Adrenal gland (tissue), 12 donors: Measurements from ENCODE around the gene C1QTNF2. TPM values are rescaled to one million over a fixed set of nuclear protein-coding genes. Genes with fewer than 3 reads are reported as not detected.
A peak's percentile ranks its signal among the peaks of the same experiment; 100 is the strongest.

Experiments
- DNase-seq, 7 donors: peaks; one replicate each; pipeline ENCODE4 v3.0.0-alpha.2; 2019 to 2020
- H3K27ac ChIP-seq, 5 donors: fragments of 200-600 bp; sonication (generic) in 4 of 5; 1 replicate in 3 of 5; 2 replicates in 2 of 5; pipeline versions ENCODE4 v1.5.1 to v1.8.0; 2016 to 2020; ENCODE audit warnings: mild to moderate bottlenecking in 1 of 5
- H3K27me3 ChIP-seq: fragments of 200-600 bp; 2 replicates; pipeline ENCODE4 v1.8.0; 2021
- H3K36me3 ChIP-seq, 2 donors: fragments of 200-600 bp; replicated peaks in 1 of 2; 1 replicate in 1 of 2; 2 replicates in 1 of 2; pipeline versions ENCODE4 v1.5.1 to v1.8.0; 2018 to 2022
- H3K4me1 ChIP-seq, 2 donors: fragments of 200-600 bp; replicated peaks in 1 of 2; 1 replicate in 1 of 2; 2 replicates in 1 of 2; pipeline versions ENCODE4 v1.5.1 to v1.8.0; 2018 to 2021
- H3K4me3 ChIP-seq, 4 donors: fragments of 200-600 bp; sonication (generic) in 3 of 4; one replicate each; pipeline ENCODE4 v1.5.1; 2016 to 2018
- H3K9me3 ChIP-seq, 3 donors: fragments of 200-600 bp; sonication (generic) in 1 of 3; replicated peaks in 1 of 3; 1 replicate in 2 of 3; 2 replicates in 1 of 3; pipeline versions ENCODE4 v1.5.1 to v1.8.0; 2016 to 2021
- POLR2A ChIP-seq, 2 donors: fragments of 450-650 bp; IDR thresholded peaks; one replicate each; pipeline ENCODE4 v1.6.1; 2017; ENCODE audit warnings: antibody characterized with exemption in 2 of 2, mild to moderate bottlenecking in 2 of 2, moderate library complexity in 1 of 2
- WGBS, 4 donors: extraction: QIAGEN DNeasy Blood & Tissue Kit in 2 of 4; methylation state at CpG; one replicate each; pipeline versions ENCODE4 v1.1.5 to v1.1.7; 2013 to 2017; 5-methylcytosine and 5-hydroxymethylcytosine counted together
- intact Hi-C, 2 donors: fragments of 100-400 bp; cut with DNase I; formaldehyde crosslinking; loops; one replicate each; pipeline versions ENCODE4 v1.14.1 to v1.15.0; 2022 to 2023
- polyA plus RNA-seq, 3 donors: library from polyadenylated mRNA; stranded (reverse); fragments of 200-250 nt in 2 of 3; fragments of 350-450 nt in 1 of 3; fragmentation: Illumina TruSeq in 1 of 3; extraction: RNeasy Lipid Tissue Mini Kit (QIAGEN cat#74804) in 1 of 3; gene quantifications; one replicate each; pipeline ENCODE4 v1.2.3, GENCODE V29; 2013 to 2014
- total RNA-seq, 9 donors: library from RNA; depleted of rRNA in 4 of 9; stranded (reverse); fragments of >200 nt in 4 of 9; fragments of 120-200 nt in 1 of 9; fragmentation: NEBNext Ultra II Directional in 1 of 9; extraction: Animal tissue kit (Norgen Biotek cat#: 25700) in 1 of 9; gene quantifications; one replicate each; pipeline versions ENCODE4 v1.1.0 to v1.2.4, GENCODE V29; 2013 to 2023
- TF ChIP-seq, protein P1 (sequence below), 6 experiments: fragments of 450-650 bp in 4 of 6; fragments of 200-600 bp in 2 of 6; sonication (generic) in 1 of 6; IDR thresholded peaks; 1 replicate in 5 of 6; 2 replicates in 1 of 6; pipeline versions ENCODE4 v1.5.1 to v1.8.0; 2016 to 2021; ENCODE audit warnings: antibody characterized with exemption in 6 of 6, mild to moderate bottlenecking in 2 of 6, moderate library complexity in 1 of 6
- donor health status: healthy with polysubstance abuse.
- donor health status: Bipolar disorder and iron deficiency.
- donor health status: DM: yes; HTN: yes; CAD: no.
- donor health status: DM: no; HTN: no; CAD: no.
- donor health status: DM: no; HTN: no; CAD: no.
- donor health status: DM: yes; HTN: yes; CAD: no.

C1QTNF2 gene
- total and polyA plus RNA-seq, 12 donors = 0.11 to 2.1 (median 0.53) TPM; not detected in 1

DNA sequence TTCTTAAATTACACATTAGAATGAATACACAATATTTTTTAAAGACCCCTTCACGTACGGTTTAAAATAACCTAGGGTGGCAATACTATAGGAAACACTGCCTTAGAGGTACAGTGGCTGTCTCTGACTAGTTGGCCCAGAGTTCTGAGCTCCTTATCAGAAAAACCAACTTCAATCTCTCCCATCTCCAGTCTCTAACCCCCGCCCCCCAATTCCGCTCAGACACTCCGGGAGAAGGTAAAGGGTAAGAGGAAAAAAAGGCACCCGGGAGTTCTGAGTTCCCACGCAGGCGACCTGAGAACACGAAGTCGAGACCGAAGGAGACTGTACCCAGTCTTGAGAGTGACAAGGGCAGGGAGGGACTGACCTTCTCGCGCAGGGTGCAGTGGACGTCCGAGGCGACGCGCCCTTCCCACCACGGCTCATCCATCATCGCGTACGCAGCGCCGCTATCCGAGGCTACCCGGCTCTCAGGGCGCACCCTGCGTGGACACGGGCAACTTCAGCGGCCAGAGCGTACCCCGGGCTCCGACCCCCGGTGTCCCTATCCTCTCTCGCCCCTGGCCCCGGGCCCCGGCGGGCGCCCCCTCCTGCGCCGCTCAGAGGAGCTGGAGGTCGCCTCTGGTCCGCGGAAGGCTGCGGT lies 58.8 kb downstream of the C1QTNF2 start:
- 3 to 14% (median 8%) methylated on average over 10 to 45 of the region's 45 CpGs for WGBS, 4 donors
- Histone ChIP-seq H3K27me3 (no peaks in the 10 kb centered on the region), H3K36me3 (no peaks in the 10 kb centered on the region), H3K9me3 (no peaks in the 10 kb centered on the region), H3K4me1 (peaks cover 0 to 6% of the 10 kb centered on the region in 2 donors), H3K4me3 (peak overlapping the region in 3 of 4 donors; percentile 74 to 88 (median 74)), H3K27ac (peak overlapping the region in 4 of 5 donors; percentile 39 to 79 (median 75))
- intact Hi-C loops = no loop called here
- DNase-seq = peak; percentile 37 to 60 (median 47)
- TF ChIP-seq, protein P1, sequence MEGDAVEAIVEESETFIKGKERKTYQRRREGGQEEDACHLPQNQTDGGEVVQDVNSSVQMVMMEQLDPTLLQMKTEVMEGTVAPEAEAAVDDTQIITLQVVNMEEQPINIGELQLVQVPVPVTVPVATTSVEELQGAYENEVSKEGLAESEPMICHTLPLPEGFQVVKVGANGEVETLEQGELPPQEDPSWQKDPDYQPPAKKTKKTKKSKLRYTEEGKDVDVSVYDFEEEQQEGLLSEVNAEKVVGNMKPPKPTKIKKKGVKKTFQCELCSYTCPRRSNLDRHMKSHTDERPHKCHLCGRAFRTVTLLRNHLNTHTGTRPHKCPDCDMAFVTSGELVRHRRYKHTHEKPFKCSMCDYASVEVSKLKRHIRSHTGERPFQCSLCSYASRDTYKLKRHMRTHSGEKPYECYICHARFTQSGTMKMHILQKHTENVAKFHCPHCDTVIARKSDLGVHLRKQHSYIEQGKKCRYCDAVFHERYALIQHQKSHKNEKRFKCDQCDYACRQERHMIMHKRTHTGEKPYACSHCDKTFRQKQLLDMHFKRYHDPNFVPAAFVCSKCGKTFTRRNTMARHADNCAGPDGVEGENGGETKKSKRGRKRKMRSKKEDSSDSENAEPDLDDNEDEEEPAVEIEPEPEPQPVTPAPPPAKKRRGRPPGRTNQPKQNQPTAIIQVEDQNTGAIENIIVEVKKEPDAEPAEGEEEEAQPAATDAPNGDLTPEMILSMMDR (IDR thresholded peaks at IDR 0.05) = no peak
- TF ChIP-seq POLR2A (IDR thresholded peaks at IDR 0.05) = no peak

DNA sequence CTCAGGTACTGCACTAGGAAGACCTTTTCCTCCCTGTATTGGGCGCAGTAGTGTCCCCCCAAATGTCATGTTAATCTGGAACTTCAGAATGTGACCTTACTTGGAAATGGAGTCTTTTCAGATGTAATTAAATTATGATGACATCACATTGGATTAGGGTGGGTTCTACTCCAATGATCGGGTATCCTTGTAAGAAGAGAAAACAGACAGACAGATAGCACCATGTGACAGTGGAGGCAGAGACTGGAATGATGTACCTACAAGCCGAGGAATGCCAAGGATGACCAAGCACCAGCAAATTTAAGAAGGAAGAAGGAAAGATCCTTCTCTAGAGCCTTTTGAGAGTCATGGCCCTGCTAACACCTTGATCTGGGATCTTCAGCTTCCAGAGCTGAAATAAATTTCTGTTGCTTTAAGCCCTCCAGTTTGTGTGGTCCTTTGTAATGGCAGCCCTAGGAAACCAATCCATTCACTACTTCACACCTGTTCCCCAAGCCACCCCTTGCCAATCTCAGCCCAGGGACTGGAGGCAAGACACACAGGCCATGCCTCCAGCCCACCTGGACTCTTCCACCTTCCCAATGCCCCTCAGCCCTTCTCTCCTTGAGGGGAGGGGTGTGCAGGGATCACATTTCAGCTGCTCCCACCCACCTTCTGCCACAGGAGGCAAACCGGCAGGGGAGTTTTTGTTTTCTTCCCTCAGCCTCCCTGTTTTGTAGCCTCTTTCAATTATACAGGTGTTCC lies 59.7 kb downstream of the C1QTNF2 start:
- no peaks in the 10 kb centered on the region for H3K27me3 ChIP-seq
- H3K36me3 ChIP-seq = no peaks in the 10 kb centered on the region
- WGBS, 4 donors = 93 to 99% (median 95%) methylated on average over 4 of the region's 4 CpGs
- H3K27ac ChIP-seq = no peak overlapping the region
- H3K9me3 ChIP-seq = no peaks in the 10 kb centered on the region
- H3K4me1 ChIP-seq = peaks cover 0 to 6% of the 10 kb centered on the region in 2 donors
- intact Hi-C loops = no loop called here
- H3K4me3 ChIP-seq = no peak overlapping the region
- TF ChIP-seq POLR2A (IDR thresholded peaks at IDR 0.05) = no peak
- TF ChIP-seq, protein P1 (IDR thresholded peaks at IDR 0.05) = no peak
- DNase-seq = no peak

DNA sequence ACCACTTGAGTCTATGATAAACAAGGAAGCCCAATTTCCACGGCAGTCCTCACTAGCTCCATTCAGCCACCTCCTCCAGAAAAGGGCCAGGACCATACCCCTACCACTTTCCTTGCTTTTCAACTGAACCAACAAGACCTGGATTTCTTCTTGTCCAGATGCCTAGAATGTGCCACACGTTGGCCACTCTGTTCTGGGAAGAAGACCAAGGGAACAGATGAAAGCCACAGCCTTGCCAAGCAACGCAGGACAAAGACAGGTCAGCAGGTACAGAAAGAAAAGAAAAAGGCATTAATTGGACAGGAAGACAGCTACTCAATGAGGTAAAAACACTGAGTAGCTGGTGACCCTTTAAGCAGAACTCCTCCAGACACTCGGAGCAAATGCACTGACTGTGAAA lies 60.3 kb downstream of the C1QTNF2 start:
- Histone ChIP-seq H3K4me1 (peaks cover 0 to 6% of the 10 kb centered on the region in 2 donors), H3K27me3 (no peaks in the 10 kb centered on the region), H3K36me3 (no peaks in the 10 kb centered on the region), H3K4me3 (no peak overlapping the region), H3K9me3 (no peaks in the 10 kb centered on the region), H3K27ac (no peak overlapping the region)
- whole genome bisulfite sequencing, 4 donors = 87 to 90% (median 89%) methylated on average over 4 of the region's 4 CpGs
- no peak for DNase-seq
- intact Hi-C loops = no loop called here
- TF ChIP-seq POLR2A (IDR thresholded peaks at IDR 0.05) = no peak

DNA sequence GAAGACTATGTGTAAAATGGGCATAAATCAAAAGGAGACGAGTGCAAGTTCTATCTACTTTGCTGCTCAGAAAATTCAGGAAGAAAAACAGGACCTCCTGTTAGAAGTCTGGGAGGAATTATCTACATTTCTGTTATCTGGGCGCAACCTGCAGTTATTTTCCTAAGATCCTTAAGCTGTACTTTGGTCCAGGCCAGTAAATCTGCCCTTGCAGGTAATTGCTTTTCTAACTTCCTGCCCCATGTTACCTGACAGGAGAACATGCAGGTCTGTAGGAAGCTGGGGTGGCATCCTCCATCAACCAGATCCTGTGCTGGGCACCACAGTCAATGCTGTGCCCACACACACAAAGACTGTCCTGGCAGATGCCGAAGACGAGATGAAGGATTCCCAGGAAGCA lies 63.7 kb downstream of the C1QTNF2 start:
- Histone ChIP-seq H3K36me3 (no peaks in the 10 kb centered on the region), H3K9me3 (no peaks in the 10 kb centered on the region), H3K4me1 (no peaks in the 10 kb centered on the region), H3K27ac (no peak overlapping the region), H3K27me3 (no peaks in the 10 kb centered on the region), H3K4me3 (no peak overlapping the region)
- 88 to 96% (median 93%) methylated on average over 3 to 4 of the region's 4 CpGs for WGBS, 4 donors
- DNase-seq = no peak
- TF ChIP-seq POLR2A (IDR thresholded peaks at IDR 0.05) = no peak
- TF ChIP-seq, protein P1 (IDR thresholded peaks at IDR 0.05) = no peak
- intact Hi-C loops = no loop called here
